NOMO-1 treated with DMSO at 0.1 percent for 48 hours (cell line): ENCODE results near the gene GPR137C.
"Not testable (repeated sequence)": the region's sequence is repeated elsewhere in the genome, so short reads cannot be mapped to it uniquely, and the experiment has no call there.

Experiments used
- DNase-seq: peaks from one replicate; lab custom pipeline; 2025; ENCODE audit not compliant: unreplicated experiment; lab: John Stamatoyannopoulos, UW

The GPR137C gene

GRCh38 chr14:52558688-52559087 is 6.1 kb downstream of the GPR137C start:
- DNase-seq = no peak

DNA sequence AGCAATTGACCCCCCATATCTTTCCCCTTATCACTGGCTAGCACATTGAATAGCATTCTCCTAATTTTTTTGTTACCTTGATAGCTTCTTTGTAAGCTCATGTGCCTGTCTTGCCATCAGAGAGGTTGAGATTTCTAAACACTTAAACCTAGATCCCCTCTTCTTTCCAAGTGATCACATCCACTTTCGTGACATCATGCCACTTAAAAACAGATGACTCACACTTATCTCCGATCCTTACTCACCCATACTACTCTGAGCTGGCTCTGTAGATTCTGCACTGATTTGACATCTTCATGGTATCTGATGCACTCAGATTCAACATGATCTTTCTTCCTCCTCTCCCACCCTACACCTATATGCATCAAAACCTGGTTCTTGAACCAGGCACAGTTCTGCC is 10.5 kb downstream of the GPR137C start:
- DNase-seq = peak; percentile 23

DNA sequence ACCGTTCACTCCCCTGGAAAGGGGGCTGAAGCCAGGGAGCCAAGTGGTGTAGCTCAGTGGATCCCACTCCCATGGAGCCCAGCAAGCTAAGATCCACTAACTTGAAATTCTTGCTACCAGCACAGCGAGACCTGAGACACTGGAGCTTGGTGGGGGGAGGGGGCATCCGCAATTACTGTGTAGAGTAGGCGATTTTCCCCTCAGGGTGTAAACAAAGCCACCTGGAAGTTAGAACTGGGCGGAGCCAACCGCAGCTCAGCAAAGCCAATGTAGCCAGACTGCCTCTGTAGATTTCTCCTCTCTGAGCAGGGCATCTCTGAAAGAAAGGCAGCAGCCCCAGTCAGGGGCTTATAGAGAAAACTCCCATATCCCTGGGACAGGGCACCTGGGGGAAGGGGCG is 15.8 kb downstream of the GPR137C start:
- not testable (repeated sequence) for DNase-seq

GRCh38 chr14:52575858-52576257 is 23.2 kb downstream of the GPR137C start:
- no peak for DNase-seq

DNA sequence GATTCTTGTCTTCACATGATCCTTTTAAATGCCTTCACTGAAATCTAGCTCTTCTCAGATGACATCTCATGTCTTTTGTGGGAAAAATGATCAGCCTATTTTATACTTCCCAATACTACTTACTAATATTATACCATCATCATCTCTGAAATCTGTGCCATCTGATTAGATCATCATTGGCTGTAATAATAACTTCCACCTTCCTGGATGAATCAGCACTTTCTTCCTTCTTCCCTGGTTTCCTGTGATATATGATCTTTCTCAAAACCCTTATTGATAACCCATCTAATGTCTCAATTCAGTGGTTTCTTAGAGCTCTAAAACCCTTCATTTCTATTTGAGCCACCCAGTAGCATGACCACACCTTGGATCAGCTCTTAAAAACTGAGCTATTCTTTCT is 30.9 kb downstream of the GPR137C start:
- no peak for DNase-seq

DNA sequence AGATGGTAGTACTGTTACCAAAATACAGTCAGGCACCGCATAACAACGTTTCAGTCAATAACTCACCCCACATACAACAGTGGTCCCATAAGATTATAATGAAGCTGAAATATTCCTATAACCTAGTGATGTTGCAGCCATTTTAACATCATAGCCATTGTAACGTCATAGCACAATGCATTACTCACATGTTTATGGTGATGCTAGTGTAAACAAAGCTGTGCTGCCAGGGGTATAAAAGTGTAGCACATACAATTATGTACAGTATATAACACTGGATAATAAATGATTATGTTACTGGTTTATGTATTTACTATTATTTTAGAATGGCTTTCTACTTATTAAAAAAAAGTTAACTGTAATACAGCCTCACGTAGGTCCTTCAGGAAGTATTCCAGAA is 37.0 kb downstream of the GPR137C start:
- no peak for DNase-seq

DNA sequence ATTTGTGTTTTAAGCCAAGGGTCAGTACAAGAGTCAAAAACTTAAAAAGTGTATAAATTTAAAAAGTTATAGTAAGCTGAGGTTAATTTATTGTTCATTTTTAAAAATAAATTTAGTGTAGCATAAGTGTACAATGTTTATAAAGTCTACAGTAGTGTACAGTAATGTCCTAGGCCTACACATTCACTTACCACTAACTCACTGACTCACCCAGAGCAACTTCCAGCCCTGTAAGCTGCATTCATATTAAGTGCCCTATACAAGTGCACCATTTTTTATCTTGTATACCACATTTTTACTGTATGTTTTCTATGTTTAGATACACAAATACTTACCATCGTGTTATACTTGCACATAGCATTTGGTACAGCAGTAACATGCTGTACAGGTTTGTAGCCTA is 37.7 kb downstream of the GPR137C start:
- DNase-seq = no peak

DNA sequence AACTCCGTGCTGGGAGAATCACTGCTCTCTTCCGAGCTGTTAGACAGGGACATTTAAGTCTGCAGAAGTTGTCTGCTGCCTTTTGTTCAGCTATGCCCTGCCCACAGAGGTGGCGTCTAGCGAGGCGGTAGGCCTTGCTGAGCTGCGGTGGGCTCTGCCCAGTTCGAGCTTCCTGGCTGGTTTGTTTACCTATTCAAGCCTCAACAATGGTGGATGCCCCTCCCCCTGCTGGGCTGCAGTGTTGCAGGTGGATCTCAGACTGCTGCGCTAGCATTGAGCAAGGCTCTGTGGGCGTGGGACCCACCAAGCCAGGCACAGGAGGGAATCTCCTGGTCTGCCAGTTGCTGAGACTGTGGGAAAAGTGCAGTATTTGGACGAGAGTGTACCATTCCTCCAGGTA is 43.7 kb downstream of the GPR137C start:
- DNase-seq = no peak

- DNase-seq = no peak
Observed at GRCh38 chr14:52596861-52597260, 44.2 kb downstream of the GPR137C start.

DNA sequence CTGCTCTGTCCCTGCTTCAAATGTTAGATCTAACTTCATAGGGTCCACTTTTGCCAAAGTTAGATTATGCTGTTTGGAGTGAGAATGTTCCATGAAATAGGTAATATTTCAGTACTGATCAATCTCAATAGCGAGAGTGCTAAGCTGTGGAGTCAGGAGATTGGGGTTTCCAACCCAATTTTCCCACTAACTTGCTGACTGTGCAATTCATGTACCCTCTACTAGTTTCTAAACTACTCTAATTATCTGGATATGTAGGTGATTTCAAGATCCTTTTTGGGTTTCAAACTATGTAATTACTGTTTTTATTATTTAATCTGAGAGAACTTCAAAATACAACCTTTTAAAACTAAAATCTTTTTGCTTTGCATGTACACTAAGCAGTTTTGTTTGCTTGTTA is 45.9 kb downstream of the GPR137C start:
- DNase-seq = no peak

DNA sequence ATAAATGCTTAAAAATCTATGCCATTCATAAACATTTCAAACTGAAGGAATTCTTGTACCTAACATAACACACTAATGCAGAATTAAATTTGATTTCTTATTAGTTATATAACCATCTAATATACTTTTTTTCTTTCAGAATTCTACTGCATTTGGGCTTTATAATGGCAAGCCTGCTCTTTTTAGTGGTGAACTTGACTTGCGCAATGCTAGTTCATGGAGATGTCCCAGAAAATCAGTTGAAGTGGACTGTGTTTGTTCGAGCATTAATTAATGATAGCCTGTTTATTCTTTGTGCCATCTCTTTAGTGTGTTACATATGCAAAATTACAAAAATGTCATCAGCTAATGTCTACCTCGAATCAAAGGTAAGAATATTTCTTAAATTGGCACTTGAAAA is 47.3 kb downstream of the GPR137C start:
- DNase-seq = no peak

DNA sequence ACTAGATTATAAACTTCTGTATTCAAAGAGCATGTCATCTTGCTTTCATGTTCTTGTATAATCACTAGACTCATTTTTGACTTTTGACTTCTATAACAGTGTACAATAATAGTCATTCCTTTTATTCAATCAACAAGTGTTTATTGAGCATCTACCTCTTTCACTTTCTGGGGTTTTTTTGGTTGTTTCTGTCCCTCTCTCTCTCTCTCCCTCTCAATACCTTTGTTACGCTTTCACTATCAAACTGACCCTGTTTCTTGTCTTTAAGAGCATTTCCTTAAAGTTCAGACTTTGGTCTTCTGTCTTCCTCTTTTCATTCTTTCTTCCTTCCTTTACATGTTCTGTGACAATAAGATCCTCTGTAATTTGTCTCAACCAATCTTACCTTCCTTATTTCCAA is 49.5 kb downstream of the GPR137C start:
- DNase-seq = peak; percentile 68

GRCh38 chr14:52607061-52607460 is 54.4 kb downstream of the GPR137C start:
- DNase-seq = no peak

- no peak for DNase-seq
Observed at GRCh38 chr14:52609445-52610044, 56.9 kb downstream of the GPR137C start.

DNA sequence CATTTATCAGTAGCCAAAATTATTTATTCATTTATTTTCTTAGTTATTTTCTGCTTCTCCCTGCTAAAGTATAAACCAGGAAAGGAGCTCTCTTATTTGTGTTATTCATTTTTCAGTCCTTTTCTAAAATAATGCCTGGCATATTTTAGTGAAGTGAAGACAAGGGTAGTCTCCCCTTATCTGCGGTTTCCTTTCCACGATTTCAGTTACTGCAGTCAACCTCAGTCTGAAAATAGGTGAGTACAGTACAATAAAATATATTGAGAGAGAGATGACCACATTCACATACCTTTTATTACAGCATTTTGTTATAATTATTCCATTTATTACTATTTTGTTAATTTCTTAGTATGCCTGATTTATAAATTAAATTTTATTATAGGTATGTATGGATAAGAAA is 57.6 kb downstream of the GPR137C start:
- DNase-seq = no peak

GRCh38 chr14:52618602-52619001 is 66.0 kb downstream of the GPR137C start:
- DNase-seq = no peak

- no peak for DNase-seq
Observed at GRCh38 chr14:52619687-52620086, 67.1 kb downstream of the GPR137C start.

DNA sequence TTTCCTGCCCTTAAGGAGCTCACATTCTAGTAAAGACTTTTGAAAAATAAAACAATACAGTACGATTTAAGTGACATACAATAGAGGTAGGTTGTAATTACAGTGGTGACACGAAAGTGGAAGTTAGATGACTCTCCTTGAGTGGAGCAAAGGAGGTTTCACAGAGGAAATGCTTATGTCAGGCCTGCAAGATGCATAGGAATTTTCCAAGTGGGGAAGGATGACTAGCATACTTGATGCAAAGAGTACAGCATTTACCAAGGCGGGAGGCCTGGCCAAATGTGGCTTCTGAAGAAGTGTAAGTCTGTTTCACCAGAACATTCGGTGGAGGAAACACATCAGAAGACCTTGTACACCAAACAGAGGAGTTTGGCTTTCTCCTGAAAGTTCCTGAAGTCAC is 87.5 kb downstream of the GPR137C start:
- DNase-seq = no peak

DNA sequence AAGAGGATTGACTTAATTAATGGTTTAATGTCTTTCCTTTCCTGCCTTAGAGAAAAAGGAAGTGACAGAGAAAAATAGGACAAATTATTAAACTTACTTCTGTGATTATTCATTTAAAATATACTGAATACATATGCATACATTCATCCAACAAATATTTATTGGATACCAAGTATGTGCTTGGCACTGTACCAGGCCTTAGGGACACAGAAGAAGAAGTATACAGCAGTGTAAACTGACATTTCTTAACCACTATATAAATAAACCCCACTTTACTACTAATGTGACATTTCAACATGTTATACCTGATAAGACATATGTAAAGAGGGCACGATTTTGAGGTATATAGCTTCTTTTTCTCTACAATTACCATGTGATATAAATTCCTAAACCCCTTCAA is 89.1 kb downstream of the GPR137C start:
- DNase-seq = no peak

DNA sequence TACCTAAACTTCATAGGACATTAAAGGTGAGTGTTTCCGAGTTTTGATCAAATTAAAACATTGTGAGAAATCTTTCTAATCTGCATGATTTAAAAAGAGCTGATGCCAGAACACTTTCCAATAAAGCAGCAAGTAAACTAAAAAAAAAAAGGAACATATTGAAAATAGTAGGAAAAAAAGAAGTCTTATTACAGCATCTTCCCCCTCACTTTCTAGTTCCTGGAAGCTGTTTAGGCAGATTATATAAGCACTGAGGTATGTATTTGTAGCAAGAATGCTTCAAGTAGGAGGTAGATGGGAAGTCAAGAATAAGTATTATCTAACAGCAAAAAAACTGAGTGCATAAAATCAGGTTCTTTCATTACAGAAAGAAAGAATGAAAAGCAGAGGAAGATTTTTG is 96.9 kb downstream of the GPR137C start:
- DNase-seq = no peak

GRCh38 chr14:52650774-52651173 is 98.1 kb downstream of the GPR137C start:
- DNase-seq = no peak

DNA sequence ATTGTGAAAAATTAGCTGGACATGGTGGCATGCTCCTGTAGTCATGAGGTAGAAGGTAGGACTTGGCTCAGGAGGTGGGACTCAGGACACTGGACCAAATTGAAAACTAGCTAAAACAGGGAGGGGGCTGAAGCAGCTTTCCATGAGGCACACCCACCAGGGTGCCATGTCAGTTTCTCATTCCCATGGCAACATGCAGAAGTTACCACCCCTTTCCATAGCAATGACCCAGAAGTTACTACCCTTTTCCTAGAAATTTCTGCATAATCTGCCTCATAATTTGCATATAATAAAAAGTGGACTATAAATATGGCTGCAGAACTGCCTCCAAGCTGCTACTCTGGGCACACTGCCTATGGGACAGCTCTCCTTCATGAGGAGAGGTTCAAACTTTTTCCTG is 104.3 kb downstream of the GPR137C start:
- DNase-seq = no peak

DNA sequence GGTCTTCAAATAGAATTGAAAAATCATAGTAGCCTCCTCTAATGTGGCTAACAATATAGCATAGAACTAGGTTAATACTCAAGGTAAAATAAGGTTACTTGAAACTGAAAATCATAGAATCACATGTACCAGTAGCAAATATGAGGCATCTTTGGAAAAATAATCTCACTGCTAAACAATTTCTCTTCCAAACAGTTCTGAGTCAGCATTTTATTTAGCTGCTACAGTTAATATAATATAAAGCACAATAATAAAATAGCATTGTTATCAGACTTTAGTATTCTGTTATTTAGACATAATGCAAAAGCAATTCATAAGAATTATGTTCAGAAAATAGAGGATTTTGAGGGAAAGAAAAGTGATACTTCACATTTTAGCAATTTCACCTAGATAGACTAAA is 107.7 kb downstream of the GPR137C start:
- no peak for DNase-seq

DNA sequence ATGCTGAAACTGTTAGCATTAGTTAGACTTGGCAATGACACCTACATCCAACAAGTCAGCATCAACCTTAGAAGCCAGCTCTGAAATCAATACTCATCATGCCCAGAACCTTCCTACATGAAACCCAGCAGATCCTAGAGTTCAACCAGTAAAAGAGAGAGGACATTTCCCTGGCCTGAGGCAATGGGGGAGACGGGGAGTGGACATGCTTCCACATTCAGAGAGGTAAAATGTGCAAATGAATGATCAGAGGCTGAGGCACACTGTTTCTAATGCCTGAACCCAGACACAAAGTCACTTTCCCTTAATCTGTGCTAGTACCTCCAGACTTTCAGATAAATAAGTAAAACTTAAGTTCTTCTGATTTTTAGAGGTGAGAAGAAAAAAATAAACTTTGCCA is 108.2 kb downstream of the GPR137C start:
- no peak for DNase-seq
